Esophagus muscularis mucosa (tissue), 4 donors: Measurements from ENCODE around the gene MEGF6.

Experiments
- CTCF ChIP-seq, 3 experiments: fragments of 200-600 bp in 2 of 3; fragments of 450-650 bp in 1 of 3; sonication (generic) in 2 of 3; IDR thresholded peaks; one replicate each; pipeline ENCODE4 v1.5.1; 2017 to 2019; ENCODE audit warnings: antibody characterized with exemption in 3 of 3, mild to moderate bottlenecking in 2 of 3, moderate library complexity in 1 of 3
- EP300 ChIP-seq: sonication (generic); formaldehyde crosslinking; IDR thresholded peaks from one replicate; pipeline ENCODE4 v1.6.1; 2017; ENCODE audit warnings: antibody characterized with exemption
- POLR2A ChIP-seq: fragments of 450-650 bp; IDR thresholded peaks from one replicate; pipeline ENCODE4 v1.6.1; 2017; ENCODE audit warnings: antibody characterized with exemption, moderate library complexity, mild to moderate bottlenecking, low read depth
- POLR2AphosphoS5 ChIP-seq, 2 donors: sonication (generic); formaldehyde crosslinking; IDR thresholded peaks; one replicate each; pipeline ENCODE4 v1.6.1; 2017; ENCODE audit warnings: antibody characterized with exemption in 2 of 2

GRCh38 chr1:3467096-3468036, 143.9 kb downstream of the MEGF6 start:
- no peak for TF ChIP-seq CTCF (IDR thresholded peaks at IDR 0.05)
- no peak for TF ChIP-seq POLR2AphosphoS5 (IDR thresholded peaks at IDR 0.05)
- no peak for TF ChIP-seq POLR2A
- TF ChIP-seq EP300 = no peak
